Osteocyte (in vitro differentiated cells): ENCODE results near the gene GNA12. TPM values are rescaled to one million over a fixed set of nuclear protein-coding genes. Genes with fewer than 3 reads are reported as not detected.

Experiments used
- DNase-seq: peaks from one replicate; pipeline ENCODE4 v3.0.0; 2021; ENCODE audit warnings: mixed read lengths; ENCODE audit not compliant: unreplicated experiment; ENCODE audit errors: extremely low spot score
- H3K27ac Mint-ChIP-seq: one replicate; pipeline ENCODE4 v1.8.0; 2021; ENCODE audit warnings: mild to moderate bottlenecking, mixed read lengths; ENCODE audit not compliant: unreplicated experiment
- H3K27me3 Mint-ChIP-seq: one replicate; pipeline ENCODE4 v1.8.0; 2021; ENCODE audit warnings: mixed read lengths; ENCODE audit not compliant: unreplicated experiment
- H3K36me3 Mint-ChIP-seq: one replicate; pipeline ENCODE4 v1.8.0; 2021; ENCODE audit warnings: mixed read lengths; ENCODE audit not compliant: unreplicated experiment
- H3K4me1 Mint-ChIP-seq: one replicate; pipeline ENCODE4 v1.8.0; 2021; ENCODE audit warnings: mixed read lengths; ENCODE audit not compliant: unreplicated experiment
- H3K4me3 Mint-ChIP-seq: one replicate; pipeline ENCODE4 v1.8.0; 2021; ENCODE audit warnings: mild to moderate bottlenecking, moderate library complexity, mixed read lengths; ENCODE audit not compliant: unreplicated experiment
- H3K9me3 Mint-ChIP-seq: one replicate; pipeline ENCODE4 v1.8.0; 2021; ENCODE audit warnings: mixed read lengths; ENCODE audit not compliant: unreplicated experiment
- total RNA-seq: library from RNA; stranded (reverse); gene quantifications from 2 replicates; pipeline ENCODE4 v1.2.1, GENCODE V29; 2021
- TF ChIP-seq, protein P1 (sequence below): fragments of 200-600 bp; sonication (generic); IDR thresholded peaks from 2 replicates; pipeline ENCODE4 v1.5.0; 2021; ENCODE audit warnings: antibody characterized with exemption, mild to moderate bottlenecking, moderate library complexity

The GNA12 gene
- total RNA-seq, 1 donor from 2014 or later = 69.5 TPM

GRCh38 chr7:2717293-2718261 lies 126.5 kb downstream of the GNA12 start:
- Mint-ChIP-seq H3K4me3 (no peak overlapping the region), H3K27me3 (no peaks in the 10 kb centered on the region), H3K27ac (no peak overlapping the region), H3K36me3 (peaks cover 38% of the 10 kb centered on the region), H3K4me1 (peaks cover 11% of the 10 kb centered on the region), H3K9me3 (no peaks in the 10 kb centered on the region)
- no peak for DNase-seq
- TF ChIP-seq, protein P1, sequence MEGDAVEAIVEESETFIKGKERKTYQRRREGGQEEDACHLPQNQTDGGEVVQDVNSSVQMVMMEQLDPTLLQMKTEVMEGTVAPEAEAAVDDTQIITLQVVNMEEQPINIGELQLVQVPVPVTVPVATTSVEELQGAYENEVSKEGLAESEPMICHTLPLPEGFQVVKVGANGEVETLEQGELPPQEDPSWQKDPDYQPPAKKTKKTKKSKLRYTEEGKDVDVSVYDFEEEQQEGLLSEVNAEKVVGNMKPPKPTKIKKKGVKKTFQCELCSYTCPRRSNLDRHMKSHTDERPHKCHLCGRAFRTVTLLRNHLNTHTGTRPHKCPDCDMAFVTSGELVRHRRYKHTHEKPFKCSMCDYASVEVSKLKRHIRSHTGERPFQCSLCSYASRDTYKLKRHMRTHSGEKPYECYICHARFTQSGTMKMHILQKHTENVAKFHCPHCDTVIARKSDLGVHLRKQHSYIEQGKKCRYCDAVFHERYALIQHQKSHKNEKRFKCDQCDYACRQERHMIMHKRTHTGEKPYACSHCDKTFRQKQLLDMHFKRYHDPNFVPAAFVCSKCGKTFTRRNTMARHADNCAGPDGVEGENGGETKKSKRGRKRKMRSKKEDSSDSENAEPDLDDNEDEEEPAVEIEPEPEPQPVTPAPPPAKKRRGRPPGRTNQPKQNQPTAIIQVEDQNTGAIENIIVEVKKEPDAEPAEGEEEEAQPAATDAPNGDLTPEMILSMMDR = no peak

DNA sequence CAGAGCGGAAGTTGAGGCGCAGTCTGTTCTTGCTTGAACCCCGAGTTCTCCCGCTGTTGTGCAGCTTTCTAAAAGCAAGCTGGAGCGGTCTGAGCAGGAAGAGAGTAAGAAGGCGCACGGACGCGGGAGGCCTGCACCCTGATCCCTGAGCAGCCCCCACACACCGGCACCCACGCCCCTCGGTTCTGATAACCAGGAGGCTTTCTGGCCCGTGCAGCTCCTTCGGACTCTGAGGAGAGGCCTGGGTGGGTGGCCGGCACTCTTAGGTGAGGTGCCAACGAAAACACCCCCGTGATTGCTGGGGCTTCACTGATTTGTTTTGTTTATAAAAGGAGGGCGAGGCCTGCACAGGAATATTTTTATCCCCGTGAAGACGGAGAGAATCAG lies 127.2 kb downstream of the GNA12 start:
- Mint-ChIP-seq H3K27ac (no peak overlapping the region), H3K4me3 (no peak overlapping the region), H3K27me3 (no peaks in the 10 kb centered on the region), H3K4me1 (peaks cover 12% of the 10 kb centered on the region), H3K9me3 (no peaks in the 10 kb centered on the region), H3K36me3 (peaks cover 38% of the 10 kb centered on the region)
- TF ChIP-seq, protein P1 = no peak
- no peak for DNase-seq

GRCh38 chr7:2716488-2716887 lies 127.6 kb downstream of the GNA12 start:
- peaks cover 12% of the 10 kb centered on the region for H3K4me1 Mint-ChIP-seq
- no peak for DNase-seq
- no peak overlapping the region for H3K27ac Mint-ChIP-seq
- H3K27me3 Mint-ChIP-seq = no peaks in the 10 kb centered on the region
- H3K36me3 Mint-ChIP-seq = peaks cover 38% of the 10 kb centered on the region
- TF ChIP-seq, protein P1 = no peak
- no peak overlapping the region for H3K4me3 Mint-ChIP-seq
- no peaks in the 10 kb centered on the region for H3K9me3 Mint-ChIP-seq

GRCh38 chr7:2715341-2716231 lies 128.5 kb downstream of the GNA12 start:
- Mint-ChIP-seq H3K27ac (no peak overlapping the region), H3K27me3 (no peaks in the 10 kb centered on the region), H3K36me3 (peaks cover 38% of the 10 kb centered on the region), H3K4me3 (no peak overlapping the region), H3K4me1 (peaks cover 12% of the 10 kb centered on the region), H3K9me3 (no peaks in the 10 kb centered on the region)
- no peak for DNase-seq
- TF ChIP-seq, protein P1 = no peak
